ENCODE data around the gene RASAL2.

Gene RASAL2

DNA sequence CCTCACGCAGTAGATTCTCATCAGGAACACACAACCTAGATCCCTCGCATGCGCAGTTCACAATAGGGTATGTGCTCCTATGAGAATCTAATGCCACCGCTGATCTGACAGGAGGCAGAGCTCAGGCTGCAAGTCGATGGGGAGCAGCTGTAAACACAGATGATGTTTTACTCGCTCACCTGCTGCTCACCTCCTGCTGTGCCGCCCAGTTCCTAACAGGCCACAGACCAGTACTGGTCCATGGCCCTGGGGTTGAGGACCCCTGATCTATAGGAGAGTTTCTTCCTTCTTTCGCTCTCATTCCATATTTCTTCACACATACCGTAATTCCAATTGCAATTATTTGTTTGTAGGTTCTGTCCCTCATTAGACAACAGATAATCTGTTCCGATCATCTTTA, 299.5 kb downstream of the RASAL2 start:
- Histone ChIP-seq H3K79me2 (ENCODE audit: low read length) (no peaks in the 10 kb centered on the region), H3K27ac (ENCODE audit: low read length) (no peak overlapping the region), H3K9me3 (ENCODE audit: insufficient read depth, low read length) (no peaks in the 10 kb centered on the region), H3K4me3 (ENCODE audit: low read length) (no peak overlapping the region), H3K4me2 (ENCODE audit: low read length) (no peak overlapping the region), H3K27me3 (ENCODE audit: low read depth, low read length) (no peaks in the 10 kb centered on the region), H2AFZ (ENCODE audit: low read depth, low read length) (no peak overlapping the region), H4K20me1 (ENCODE audit: insufficient read depth, low read length) (no peaks in the 10 kb centered on the region), H3K36me3 (replicated peaks; ENCODE audit: low read depth, low read length) (no peaks in the 10 kb centered on the region), H3K9ac (ENCODE audit: low read length) (no peak overlapping the region), H3K4me1 (ENCODE audit: low read length) (no peaks in the 10 kb centered on the region)
- TF ChIP-seq, protein P1, sequence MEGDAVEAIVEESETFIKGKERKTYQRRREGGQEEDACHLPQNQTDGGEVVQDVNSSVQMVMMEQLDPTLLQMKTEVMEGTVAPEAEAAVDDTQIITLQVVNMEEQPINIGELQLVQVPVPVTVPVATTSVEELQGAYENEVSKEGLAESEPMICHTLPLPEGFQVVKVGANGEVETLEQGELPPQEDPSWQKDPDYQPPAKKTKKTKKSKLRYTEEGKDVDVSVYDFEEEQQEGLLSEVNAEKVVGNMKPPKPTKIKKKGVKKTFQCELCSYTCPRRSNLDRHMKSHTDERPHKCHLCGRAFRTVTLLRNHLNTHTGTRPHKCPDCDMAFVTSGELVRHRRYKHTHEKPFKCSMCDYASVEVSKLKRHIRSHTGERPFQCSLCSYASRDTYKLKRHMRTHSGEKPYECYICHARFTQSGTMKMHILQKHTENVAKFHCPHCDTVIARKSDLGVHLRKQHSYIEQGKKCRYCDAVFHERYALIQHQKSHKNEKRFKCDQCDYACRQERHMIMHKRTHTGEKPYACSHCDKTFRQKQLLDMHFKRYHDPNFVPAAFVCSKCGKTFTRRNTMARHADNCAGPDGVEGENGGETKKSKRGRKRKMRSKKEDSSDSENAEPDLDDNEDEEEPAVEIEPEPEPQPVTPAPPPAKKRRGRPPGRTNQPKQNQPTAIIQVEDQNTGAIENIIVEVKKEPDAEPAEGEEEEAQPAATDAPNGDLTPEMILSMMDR (IDR thresholded peaks at IDR 0.05; ENCODE audit: low read depth, low read length) = no peak
- no peak for TF ChIP-seq EZH2phosphoT487 (IDR thresholded peaks at IDR 0.05; ENCODE audit: low read depth)

DNA sequence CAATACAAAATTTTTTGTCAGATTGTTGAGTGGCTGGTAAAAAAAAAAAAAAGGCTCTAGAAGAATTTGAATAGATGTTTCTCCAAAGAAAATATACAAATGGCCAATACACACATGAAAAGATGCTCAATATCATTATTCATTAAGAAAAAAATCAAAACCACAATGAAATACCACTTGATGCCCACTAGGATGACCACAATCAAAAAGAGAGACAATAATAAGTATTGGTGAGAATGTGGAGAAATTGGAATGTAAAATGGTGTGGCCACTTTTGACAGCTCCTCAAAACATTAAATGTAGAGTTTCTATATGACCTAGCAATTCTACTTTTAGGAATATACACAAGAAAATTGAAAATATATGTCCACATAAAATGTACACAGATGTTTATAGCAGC, 302.9 kb downstream of the RASAL2 start:
- H3K27me3 ChIP-seq (ENCODE audit: low read depth, low read length) = no peaks in the 10 kb centered on the region
- no peak overlapping the region for H3K4me3 ChIP-seq (ENCODE audit: low read length)
- H3K27ac ChIP-seq (ENCODE audit: low read length) = no peak overlapping the region
- TF ChIP-seq, protein P1 (IDR thresholded peaks at IDR 0.05; ENCODE audit: low read depth, low read length) = no peak
- no peak for TF ChIP-seq EZH2phosphoT487 (IDR thresholded peaks at IDR 0.05; ENCODE audit: low read depth)
- no peaks in the 10 kb centered on the region for H3K79me2 ChIP-seq (ENCODE audit: low read length)
- no peak overlapping the region for H2AFZ ChIP-seq (ENCODE audit: low read depth, low read length)
- H3K9ac ChIP-seq (ENCODE audit: low read length) = no peak overlapping the region
- H3K4me2 ChIP-seq (ENCODE audit: low read length) = no peak overlapping the region
- H3K4me1 ChIP-seq (ENCODE audit: low read length) = no peaks in the 10 kb centered on the region
- H3K9me3 ChIP-seq (ENCODE audit: insufficient read depth, low read length) = no peaks in the 10 kb centered on the region
- H4K20me1 ChIP-seq (ENCODE audit: insufficient read depth, low read length) = no peaks in the 10 kb centered on the region
- H3K36me3 ChIP-seq (replicated peaks; ENCODE audit: low read depth, low read length) = no peaks in the 10 kb centered on the region

DNA sequence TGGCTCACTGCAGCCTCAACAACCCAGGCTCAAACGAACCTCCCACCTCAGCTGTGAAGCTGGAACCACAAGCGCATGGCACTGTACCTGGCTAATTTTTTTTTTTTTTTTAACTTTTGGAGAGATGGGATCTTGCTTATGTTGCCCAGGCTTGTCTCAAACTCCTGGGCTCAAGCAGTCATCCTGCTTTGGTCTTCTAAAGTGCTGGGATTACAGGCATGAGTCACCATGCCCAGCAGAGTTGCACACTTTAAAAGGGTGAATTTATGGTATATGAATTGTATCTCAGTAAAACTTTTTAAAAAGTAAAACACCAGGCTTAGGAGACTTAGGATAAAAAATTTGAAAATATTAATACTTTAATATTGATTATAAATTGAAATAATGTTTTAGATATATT, 303.8 kb downstream of the RASAL2 start:
- Histone ChIP-seq H3K9me3 (ENCODE audit: insufficient read depth, low read length) (no peaks in the 10 kb centered on the region), H3K4me2 (ENCODE audit: low read length) (no peak overlapping the region), H3K36me3 (replicated peaks; ENCODE audit: low read depth, low read length) (no peaks in the 10 kb centered on the region), H3K9ac (ENCODE audit: low read length) (no peak overlapping the region), H2AFZ (ENCODE audit: low read depth, low read length) (no peak overlapping the region), H3K27ac (ENCODE audit: low read length) (no peak overlapping the region), H3K4me3 (ENCODE audit: low read length) (no peak overlapping the region), H3K79me2 (ENCODE audit: low read length) (no peaks in the 10 kb centered on the region), H3K4me1 (ENCODE audit: low read length) (no peaks in the 10 kb centered on the region), H4K20me1 (ENCODE audit: insufficient read depth, low read length) (no peaks in the 10 kb centered on the region), H3K27me3 (ENCODE audit: low read depth, low read length) (no peaks in the 10 kb centered on the region)
- no peak for TF ChIP-seq EZH2phosphoT487 (IDR thresholded peaks at IDR 0.05; ENCODE audit: low read depth)
- TF ChIP-seq, protein P1 (IDR thresholded peaks at IDR 0.05; ENCODE audit: low read depth, low read length) = no peak

DNA sequence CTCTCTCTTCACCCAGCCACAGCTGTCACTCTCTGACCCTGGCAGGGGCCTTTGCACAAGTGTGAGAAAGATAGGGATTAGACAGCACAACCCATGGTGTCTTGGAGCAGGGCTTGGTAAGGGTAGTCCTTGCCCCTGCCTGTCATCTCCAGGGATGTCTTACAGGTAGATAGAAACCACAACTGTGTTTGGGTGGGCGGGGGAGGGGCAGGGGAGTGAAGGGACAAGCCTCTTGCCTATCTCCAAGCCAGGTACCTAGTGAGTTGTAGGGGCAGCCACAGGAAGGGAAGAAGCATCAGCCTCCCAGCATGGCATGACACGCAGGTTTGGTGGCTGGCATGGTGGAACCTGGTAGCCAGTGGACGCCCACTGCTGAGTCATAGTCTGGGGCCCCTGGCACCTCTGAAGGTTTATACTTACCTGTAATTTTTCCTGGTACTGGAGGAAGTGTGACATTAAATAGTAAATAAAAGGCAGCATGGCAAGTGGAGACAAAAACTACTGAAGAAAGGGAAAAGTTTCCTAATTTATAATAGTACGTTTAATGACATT, 305.3 kb downstream of the RASAL2 start:
- Histone ChIP-seq H3K9ac (ENCODE audit: low read length) (no peak overlapping the region), H3K27ac (ENCODE audit: low read length) (no peak overlapping the region), H3K36me3 (replicated peaks; ENCODE audit: low read depth, low read length) (no peaks in the 10 kb centered on the region), H3K9me3 (ENCODE audit: insufficient read depth, low read length) (no peaks in the 10 kb centered on the region), H3K79me2 (ENCODE audit: low read length) (no peaks in the 10 kb centered on the region), H3K4me3 (ENCODE audit: low read length) (no peak overlapping the region), H3K4me2 (ENCODE audit: low read length) (no peak overlapping the region), H2AFZ (ENCODE audit: low read depth, low read length) (no peak overlapping the region), H4K20me1 (ENCODE audit: insufficient read depth, low read length) (no peaks in the 10 kb centered on the region), H3K4me1 (ENCODE audit: low read length) (peaks cover 4% of the 10 kb centered on the region; the same call in 1 of the 2 replicates), H3K27me3 (ENCODE audit: low read depth, low read length) (no peaks in the 10 kb centered on the region)
- TF ChIP-seq, protein P1 (IDR thresholded peaks at IDR 0.05; ENCODE audit: low read depth, low read length) = no peak
- TF ChIP-seq EZH2phosphoT487 (IDR thresholded peaks at IDR 0.05; ENCODE audit: low read depth) = no peak
